PC-9 (cell line): Measurements from ENCODE around the gene CGN. TPM values are rescaled to one million over a fixed set of nuclear protein-coding genes. Genes with fewer than 3 reads are reported as not detected.

Experiments used
- BruUV-seq: library from RNA; stranded (reverse); fragments of 400-500 nt; replicated peaks from 2 replicates; lab custom pipeline; 2021; lab: Mats Ljungman, UMichigan
- CTCF ChIA-PET: fragments of 300-600 bp; sonication (Branson Sonifier 250); formaldehyde crosslinking; loops from one replicate; lab custom pipeline; 2022; ENCODE audit warnings: antibody characterized with exemption; lab: Charles Lee
- POLR2A ChIA-PET: fragments of 300-600 bp; sonication (Branson Sonifier 250); formaldehyde crosslinking; loops from one replicate; lab custom pipeline; 2022; ENCODE audit warnings: antibody characterized with exemption; ENCODE audit not compliant: unreplicated experiment; lab: Charles Lee
- DNase-seq, 2 experiments: peaks; one replicate each; pipeline versions ENCODE4 v3.0.0 to v3.0.0-alpha.2; 2015 to 2022; ENCODE audit warnings: mixed read lengths in 1 of 2
- H2AFZ ChIP-seq: fragments of 200-600 bp; sonication (generic); 2 replicates; pipeline ENCODE4 v1.8.1; 2017; ENCODE audit warnings: antibody characterized with exemption
- H3F3A ChIP-seq: fragments of 200-600 bp; sonication (generic); 2 replicates; pipeline ENCODE4 v1.8.1; 2017; ENCODE audit warnings: antibody characterized with exemption, mild to moderate bottlenecking, low read depth; ENCODE audit not compliant: insufficient read depth
- H3K27ac ChIP-seq: fragments of 200-600 bp; sonication (generic); 2 replicates; pipeline ENCODE4 v1.6.1; 2016; ENCODE audit warnings: mixed run types
- H3K27me3 ChIP-seq: fragments of 200-600 bp; sonication (generic); 2 replicates; pipeline ENCODE4 v1.6.1; 2016; ENCODE audit warnings: low read depth, mixed run types; ENCODE audit not compliant: insufficient read depth
- H3K36me3 ChIP-seq: fragments of 200-600 bp; sonication (generic); 2 replicates; pipeline ENCODE4 v1.6.1; 2016; ENCODE audit warnings: low read depth, mixed run types
- H3K4me1 ChIP-seq: fragments of 200-600 bp; sonication (generic); replicated peaks from 2 replicates; pipeline ENCODE4 v1.6.1; 2016; ENCODE audit warnings: mixed run types; ENCODE audit not compliant: insufficient read depth
- H3K4me2 ChIP-seq: fragments of 200-600 bp; sonication (generic); 2 replicates; pipeline ENCODE4 v1.6.1; 2017; ENCODE audit warnings: mixed run types
- H3K4me3 ChIP-seq: fragments of 200-600 bp; sonication (generic); 2 replicates; pipeline ENCODE4 v1.6.1; 2016; ENCODE audit warnings: mixed run types
- H3K79me2 ChIP-seq: fragments of 200-600 bp; sonication (generic); 2 replicates; pipeline ENCODE4 v1.6.1; 2017; ENCODE audit warnings: low read depth, mixed run types
- H3K9me2 ChIP-seq: fragments of 200-600 bp; sonication (generic); 2 replicates; pipeline ENCODE4 v1.8.1; 2017; ENCODE audit warnings: mild to moderate bottlenecking; ENCODE audit not compliant: insufficient read depth
- H3K9me3 ChIP-seq: fragments of 200-600 bp; sonication (generic); 2 replicates; pipeline ENCODE4 v1.8.1; 2016; ENCODE audit warnings: low read depth; ENCODE audit not compliant: insufficient read depth
- H4K20me1 ChIP-seq: fragments of 200-600 bp; sonication (generic); 2 replicates; pipeline ENCODE4 v1.8.1; 2017; ENCODE audit not compliant: insufficient read depth
- CTCF ChIP-seq: fragments of 200-600 bp; sonication (generic); conservative IDR thresholded peaks from 2 replicates; pipeline ENCODE4 v1.6.1; 2017; ENCODE audit warnings: mixed run types, antibody characterized with exemption, mild to moderate bottlenecking, moderate library complexity
- EZH2 ChIP-seq: fragments of 200-600 bp; sonication (generic); IDR thresholded peaks from 2 replicates; pipeline ENCODE4 v1.8.0; 2017; ENCODE audit warnings: antibody characterized with exemption, low read depth
- intact Hi-C: fragments of 100-400 bp; cut with micrococcal nuclease; formaldehyde crosslinking; loops from one replicate; pipeline ENCODE4 v1.10.0; 2022; ENCODE audit not compliant: unreplicated experiment
- total RNA-seq: library from RNA; stranded (reverse); gene quantifications from 2 replicates; pipeline ENCODE4 v1.2.3, GENCODE V29; 2021

Gene CGN
- total RNA-seq, 1 experiment from 2014 or later, result 30.3 TPM

- Histone ChIP-seq H3K4me1 (peaks cover 36% of the 10 kb centered on the region), H3K4me2 (peak overlapping the region; percentile 11; the same call in 1 of the 2 replicates), H3K36me3 (peaks cover 13% of the 10 kb centered on the region), H3K9me3 (no peaks in the 10 kb centered on the region), H3K27me3 (no peaks in the 10 kb centered on the region), H3K4me3 (no peak overlapping the region), H4K20me1 (peaks cover 11% of the 10 kb centered on the region), H2AFZ (no peak overlapping the region), H3K79me2 (peaks cover 27% of the 10 kb centered on the region), H3F3A (peaks cover 52% of the 10 kb centered on the region), H3K27ac (peak overlapping the region; percentile 79), H3K9me2 (no peaks in the 10 kb centered on the region)
- no TSS peak for BruUV-seq
- DNase-seq, result peak; percentile 65 to 86
- ChIA-PET POLR2A (interaction anchor here (0.5 to 2.2 kb wide), 10 partner anchors 10 to 1430 kb away, joined by 3 to 22 read pairs (median 4); partner anchors contain the start of gene MRPL9), CTCF (interaction anchor here (0.6 to 1.1 kb wide), 3 partner anchors 37 to 42 kb away, joined by 3 to 5 read pairs (median 3); no protein-coding TSS in a partner anchor)
- intact Hi-C loops, result loop anchor here (5.0 kb wide), 1 partner anchor 145 kb away; no protein-coding TSS in a partner anchor
- TF ChIP-seq CTCF (no peak), EZH2 (no peak)
Observed at GRCh38 chr1:151537112-151537511, 25.9 kb downstream of the CGN start.

GRCh38 chr1:151539321-151540020 is 28.3 kb downstream of the CGN start:
- POLR2A ChIA-PET, result interaction anchor here (0.5 to 1.5 kb wide), 20 partner anchors 9 to 484 kb away, joined by 3 to 31 read pairs (median 8); partner anchors contain the start of gene POGZ
- CTCF ChIA-PET, result interaction anchor here (0.5 to 0.8 kb wide), 4 partner anchors 25 to 297 kb away, joined by 3 to 6 read pairs (median 4); no protein-coding TSS in a partner anchor

More at GRCh38 chr1:151539321-151540020, 28.3 kb downstream of the CGN start:
- Histone ChIP-seq H3K4me2 (peak overlapping the region; percentile 73), H3K27ac (peak overlapping the region; percentile 95), H3K9me2 (no peaks in the 10 kb centered on the region), H3K36me3 (peaks cover 14% of the 10 kb centered on the region), H3F3A (peaks cover 46% of the 10 kb centered on the region), H4K20me1 (peaks cover 29% of the 10 kb centered on the region), H3K9me3 (no peaks in the 10 kb centered on the region), H3K4me3 (peak overlapping the region; percentile 92), H3K27me3 (no peaks in the 10 kb centered on the region), H2AFZ (no peak overlapping the region), H3K79me2 (peaks cover 51% of the 10 kb centered on the region), H3K4me1 (peaks cover 53% of the 10 kb centered on the region)
- intact Hi-C loops, result loop anchor here (1.0 to 10.0 kb wide), 6 partner anchors 8 to 345 kb away; partner anchors contain the start of genes PIP5K1A, POGZ and VPS72
- TSS peak; percentile 86 for BruUV-seq
- DNase-seq, result peak; percentile 97 to 99
- TF ChIP-seq EZH2 (no peak), CTCF (no peak)
